Smooth muscle cell (in vitro differentiated cells): ENCODE data around the gene HPD. TPM values are rescaled to one million over a fixed set of nuclear protein-coding genes. Genes with fewer than 3 reads are reported as not detected.

ENCODE experiments used
- DNase-seq: peaks from one replicate; lab custom pipeline; 2025; ENCODE audit not compliant: unreplicated experiment; lab: John Stamatoyannopoulos, UW
- H2AFZ ChIP-seq: fragments of 200-600 bp; sonication (generic); 2 replicates; pipeline ENCODE4 v1.6.0; 2016; ENCODE audit warnings: antibody characterized with exemption, low read depth, mild to moderate bottlenecking
- H3F3A ChIP-seq: fragments of 200-600 bp; sonication (generic); 2 replicates; pipeline ENCODE4 v1.6.0; 2017; ENCODE audit warnings: antibody characterized with exemption, low read depth
- H3K27ac ChIP-seq: fragments of 200-600 bp; sonication (generic); 2 replicates; pipeline ENCODE4 v1.5.1; 2016; ENCODE audit warnings: low read depth, mild to moderate bottlenecking
- H3K27me3 ChIP-seq: fragments of 200-600 bp; sonication (generic); 2 replicates; pipeline ENCODE4 v1.6.1; 2016; ENCODE audit warnings: low read depth, mild to moderate bottlenecking
- H3K36me3 ChIP-seq: fragments of 200-600 bp; sonication (generic); 2 replicates; pipeline ENCODE4 v1.5.1; 2016; ENCODE audit warnings: low read depth
- H3K4me1 ChIP-seq: fragments of 200-600 bp; sonication (generic); 2 replicates; pipeline ENCODE4 v1.5.1; 2016; ENCODE audit warnings: low read depth
- H3K4me2 ChIP-seq: fragments of 200-600 bp; sonication (generic); 2 replicates; pipeline ENCODE4 v1.6.0; 2016; ENCODE audit warnings: mild to moderate bottlenecking
- H3K4me3 ChIP-seq: fragments of 200-600 bp; sonication (generic); 2 replicates; pipeline ENCODE4 v1.5.1; 2016; ENCODE audit warnings: mild to moderate bottlenecking
- H3K79me2 ChIP-seq: fragments of 200-600 bp; sonication (generic); 2 replicates; pipeline ENCODE4 v1.6.0; 2016; ENCODE audit warnings: low read depth, mild to moderate bottlenecking
- H3K9ac ChIP-seq: fragments of 200-600 bp; sonication (generic); 2 replicates; pipeline ENCODE4 v1.6.0; 2016; ENCODE audit warnings: low read depth
- H3K9me3 ChIP-seq: fragments of 200-600 bp; sonication (generic); replicated peaks from 2 replicates; pipeline ENCODE4 v1.5.1; 2016; ENCODE audit warnings: low read depth
- H4K20me1 ChIP-seq: fragments of 200-600 bp; sonication (generic); 2 replicates; pipeline ENCODE4 v1.6.0; 2016; ENCODE audit warnings: low read depth
- WGBS: methylation state at CpG from one replicate; pipeline ENCODE4 v1.1.7; 2016; ENCODE audit warnings: low lambda C conversion rate; 5-methylcytosine and 5-hydroxymethylcytosine counted together
- polyA plus RNA-seq: library from polyadenylated mRNA; unstranded; fragments of >200 nt; fragmentation: Nextera tagmentation; extraction: Ambion mirVana; gene quantifications from 2 replicates; pipeline ENCODE4 v1.2.1, GENCODE V29; 2016
- total RNA-seq: library from RNA; depleted of rRNA; stranded (reverse); fragments of >200 nt; gene quantifications from 2 replicates; pipeline ENCODE4 v1.2.3, GENCODE V29; 2014
- TF ChIP-seq, protein P1 (sequence below): fragments of 200-600 bp; sonication (generic); IDR thresholded peaks from 2 replicates; pipeline ENCODE4 v1.5.1; 2017; ENCODE audit warnings: borderline replicate concordance, mild to moderate bottlenecking, antibody characterized with exemption; ENCODE audit not compliant: insufficient read depth, poor library complexity, severe bottlenecking

HPD gene
- total and polyA plus RNA-seq, 2 experiments from 2014 or later: not detected

- WGBS: 98% methylated on average over 7 of the region's 7 CpGs
- H3K4me1 ChIP-seq: no peaks in the 10 kb centered on the region
- no peaks in the 10 kb centered on the region for H3K27me3 ChIP-seq
- H3K9ac ChIP-seq: no peak overlapping the region
- no peak overlapping the region for H3K4me2 ChIP-seq
- no peak overlapping the region for H3K27ac ChIP-seq
- no peaks in the 10 kb centered on the region for H3F3A ChIP-seq
- H3K79me2 ChIP-seq: no peaks in the 10 kb centered on the region
- DNase-seq: no peak
- TF ChIP-seq, protein P1, sequence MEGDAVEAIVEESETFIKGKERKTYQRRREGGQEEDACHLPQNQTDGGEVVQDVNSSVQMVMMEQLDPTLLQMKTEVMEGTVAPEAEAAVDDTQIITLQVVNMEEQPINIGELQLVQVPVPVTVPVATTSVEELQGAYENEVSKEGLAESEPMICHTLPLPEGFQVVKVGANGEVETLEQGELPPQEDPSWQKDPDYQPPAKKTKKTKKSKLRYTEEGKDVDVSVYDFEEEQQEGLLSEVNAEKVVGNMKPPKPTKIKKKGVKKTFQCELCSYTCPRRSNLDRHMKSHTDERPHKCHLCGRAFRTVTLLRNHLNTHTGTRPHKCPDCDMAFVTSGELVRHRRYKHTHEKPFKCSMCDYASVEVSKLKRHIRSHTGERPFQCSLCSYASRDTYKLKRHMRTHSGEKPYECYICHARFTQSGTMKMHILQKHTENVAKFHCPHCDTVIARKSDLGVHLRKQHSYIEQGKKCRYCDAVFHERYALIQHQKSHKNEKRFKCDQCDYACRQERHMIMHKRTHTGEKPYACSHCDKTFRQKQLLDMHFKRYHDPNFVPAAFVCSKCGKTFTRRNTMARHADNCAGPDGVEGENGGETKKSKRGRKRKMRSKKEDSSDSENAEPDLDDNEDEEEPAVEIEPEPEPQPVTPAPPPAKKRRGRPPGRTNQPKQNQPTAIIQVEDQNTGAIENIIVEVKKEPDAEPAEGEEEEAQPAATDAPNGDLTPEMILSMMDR: no peak
- H4K20me1 ChIP-seq: peaks cover 13% of the 10 kb centered on the region
- no peak overlapping the region for H3K4me3 ChIP-seq
- H3K36me3 ChIP-seq: no peaks in the 10 kb centered on the region
- no peaks in the 10 kb centered on the region for H3K9me3 ChIP-seq
- H2AFZ ChIP-seq: no peak overlapping the region
Measured at GRCh38 chr12:121829250-121829918, 29.3 kb downstream of the HPD start.

GRCh38 chr12:121828826-121829225, 29.8 kb downstream of the HPD start:
- no peaks in the 10 kb centered on the region for H3K36me3 ChIP-seq
- H3K9ac ChIP-seq: no peak overlapping the region

DNA sequence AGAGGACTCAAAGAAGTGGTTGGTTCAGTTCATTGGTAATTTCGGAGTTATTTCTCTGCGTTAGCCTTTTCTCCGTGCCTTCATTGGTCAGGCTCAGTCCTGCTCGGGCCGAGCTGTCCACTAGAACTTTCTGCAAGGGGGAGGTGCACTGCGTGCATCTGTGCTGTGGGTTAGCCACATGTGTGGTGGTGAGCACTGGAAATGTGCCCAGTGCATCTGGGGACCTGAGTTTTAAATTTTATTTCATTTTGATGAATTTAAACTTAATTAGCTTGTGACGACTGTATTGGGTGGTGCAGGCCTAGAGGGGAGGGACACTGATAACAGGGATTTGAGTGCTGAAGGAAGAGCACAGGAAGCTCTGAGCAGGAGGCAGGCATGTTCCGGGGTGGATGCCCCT, 30.4 kb downstream of the HPD start:
- no peaks in the 10 kb centered on the region for H3K27me3 ChIP-seq
- H3K27ac ChIP-seq: no peak overlapping the region
- TF ChIP-seq, protein P1: no peak
- no peaks in the 10 kb centered on the region for H3K9me3 ChIP-seq
- H3K36me3 ChIP-seq: no peaks in the 10 kb centered on the region
- H3K4me3 ChIP-seq: no peak overlapping the region
- H3F3A ChIP-seq: no peaks in the 10 kb centered on the region
- 96% methylated on average over 8 of the region's 8 CpGs for WGBS
- H3K4me1 ChIP-seq: no peaks in the 10 kb centered on the region
- H3K4me2 ChIP-seq: no peak overlapping the region
- no peak overlapping the region for H2AFZ ChIP-seq
- no peaks in the 10 kb centered on the region for H3K79me2 ChIP-seq
- H3K9ac ChIP-seq: no peak overlapping the region
- H4K20me1 ChIP-seq: peaks cover 13% of the 10 kb centered on the region
- DNase-seq: no peak

More at GRCh38 chr12:121828826-121829225, 29.8 kb downstream of the HPD start:
- TF ChIP-seq, protein P1: no peak
- no peak for DNase-seq
- Histone ChIP-seq H3K27me3 (no peaks in the 10 kb centered on the region), H2AFZ (no peak overlapping the region), H3K27ac (no peak overlapping the region), H3K4me1 (no peaks in the 10 kb centered on the region), H3F3A (no peaks in the 10 kb centered on the region), H3K4me3 (no peak overlapping the region), H4K20me1 (peaks cover 13% of the 10 kb centered on the region), H3K79me2 (no peaks in the 10 kb centered on the region), H3K9me3 (no peaks in the 10 kb centered on the region), H3K4me2 (no peak overlapping the region)
- 96% methylated on average over 8 of the region's 9 CpGs for WGBS
